Choroid plexus epithelial cell (primary cell): Measurements from ENCODE around the gene JMJD6.

Experiments
- DNase-seq: peaks from one replicate; pipeline ENCODE4 v3.0.0-alpha.2; 2010; ENCODE audit warnings: low read depth
- H3K4me3 ChIP-seq: 2 replicates; pipeline ENCODE4 v1.5.1; 2011; ENCODE audit warnings: low read depth, mild to moderate bottlenecking, control low read depth, low read length, moderate library complexity
- CTCF ChIP-seq: conservative IDR thresholded peaks from 2 replicates; pipeline ENCODE4 v1.5.1; 2011; ENCODE audit warnings: low read depth, mild to moderate bottlenecking, control low read depth, inconsistent platforms, low read length, moderate library complexity

JMJD6 gene

DNA sequence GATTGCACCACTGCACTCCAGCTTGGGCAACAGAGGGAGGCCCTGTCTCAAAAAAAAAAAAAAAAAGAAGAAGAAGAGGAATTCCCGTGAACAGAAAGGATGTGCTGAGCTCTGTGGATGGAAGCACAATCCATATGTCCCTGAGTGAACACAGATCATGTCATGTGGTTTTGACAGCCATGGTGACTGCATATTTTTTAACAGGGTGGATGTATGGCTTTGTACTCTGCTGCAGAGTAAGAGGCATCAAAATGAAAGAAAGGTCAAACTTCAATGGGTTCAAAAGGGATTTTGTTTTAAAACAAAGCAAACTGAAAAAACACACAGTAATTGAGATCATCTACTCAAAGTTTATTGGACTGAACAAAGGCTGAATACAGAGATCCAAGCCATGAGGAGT is 47.2 kb downstream of the JMJD6 start:
- TF ChIP-seq CTCF, result no peak
- no peak overlapping the region for H3K4me3 ChIP-seq
- DNase-seq, result no peak

DNA sequence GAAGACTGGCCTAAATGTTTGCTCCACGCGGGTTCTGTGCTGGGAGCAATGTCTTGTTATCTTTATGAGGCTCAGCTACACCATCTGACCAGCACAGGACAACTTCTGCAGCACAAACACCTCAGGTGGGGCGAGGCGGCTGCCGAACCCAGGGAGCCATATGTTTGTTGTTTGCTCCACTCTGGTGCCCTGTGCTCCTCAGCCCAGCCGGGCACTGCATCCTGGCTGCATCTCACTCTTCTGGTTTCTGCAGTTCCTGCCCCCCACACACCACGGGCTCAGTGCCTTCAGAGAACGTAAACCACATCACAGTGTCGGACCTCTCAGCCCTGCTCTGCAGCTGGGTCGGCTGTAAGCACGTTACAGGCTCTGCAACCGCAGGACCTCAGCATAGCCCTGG is 48.1 kb downstream of the JMJD6 start:
- no peak for TF ChIP-seq CTCF
- H3K4me3 ChIP-seq, result no peak overlapping the region
- no peak for DNase-seq

DNA sequence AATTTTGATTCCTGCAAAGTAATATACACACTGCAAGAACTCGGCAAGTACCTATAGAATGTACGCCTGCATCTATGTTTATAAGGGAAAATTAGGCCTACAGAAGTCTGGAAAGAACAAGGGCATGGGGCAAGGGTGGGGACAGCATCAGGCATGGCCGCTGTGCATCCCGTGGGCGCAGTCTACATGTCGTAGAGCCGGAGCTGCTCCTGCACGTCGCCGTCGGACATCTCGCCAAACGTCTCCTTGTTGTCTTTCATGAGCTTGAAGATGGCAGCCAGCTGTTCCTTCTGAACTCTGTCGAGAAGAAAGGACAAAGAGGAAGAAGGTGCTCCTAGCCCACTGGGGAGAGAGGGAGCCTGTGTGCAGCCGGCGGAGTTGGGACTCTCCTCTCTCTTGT is 49.0 kb downstream of the JMJD6 start:
- no peak for TF ChIP-seq CTCF
- H3K4me3 ChIP-seq, result no peak overlapping the region
- no peak for DNase-seq

DNA sequence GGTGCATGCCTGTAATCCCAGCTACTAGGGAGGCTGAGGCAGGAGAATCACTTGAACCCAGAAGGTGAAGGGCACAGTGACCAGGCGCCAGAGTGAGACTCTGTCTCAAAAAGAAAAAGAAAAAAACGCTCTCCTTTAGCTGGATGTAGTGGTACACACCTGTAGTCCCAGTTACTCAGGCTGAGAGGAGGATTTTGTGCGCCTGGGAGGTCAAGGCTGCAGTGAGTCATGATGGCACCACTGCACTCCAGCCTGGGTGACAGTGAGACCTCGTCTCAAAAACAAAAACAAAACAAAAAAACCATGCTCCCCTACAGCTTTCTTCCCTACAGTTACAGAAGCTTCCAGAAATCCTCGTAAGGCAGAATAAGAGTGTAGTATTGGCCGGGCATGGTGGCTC is 49.8 kb downstream of the JMJD6 start:
- no peak for TF ChIP-seq CTCF
- no peak overlapping the region for H3K4me3 ChIP-seq
- no peak for DNase-seq

- DNase-seq, result no peak
- TF ChIP-seq CTCF, result no peak
- H3K4me3 ChIP-seq, result no peak overlapping the region
Observed at GRCh38 chr17:76675648-76676047, 50.8 kb downstream of the JMJD6 start.

DNA sequence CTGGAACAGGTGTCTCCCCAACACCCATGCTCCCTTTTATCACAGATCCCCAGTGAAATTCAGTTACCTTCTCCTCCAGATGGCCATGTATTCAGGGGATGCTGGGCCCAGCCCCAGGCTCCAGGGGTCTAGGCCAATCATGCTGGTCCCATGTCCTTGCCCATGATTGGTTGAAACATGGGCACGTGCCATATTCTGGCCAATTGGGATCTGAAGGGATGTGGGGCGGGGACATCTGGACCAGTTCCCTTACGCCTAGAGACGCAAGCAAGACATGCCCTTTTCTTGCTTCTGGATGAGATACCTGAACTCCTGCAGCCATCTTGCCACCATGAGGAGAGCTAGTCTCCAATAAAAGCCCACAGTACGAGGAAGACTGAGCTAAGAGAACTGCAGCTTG is 51.8 kb downstream of the JMJD6 start:
- H3K4me3 ChIP-seq, result no peak overlapping the region
- no peak for TF ChIP-seq CTCF

GRCh38 chr17:76673729-76674128 is 52.7 kb downstream of the JMJD6 start:
- TF ChIP-seq CTCF, result no peak
- DNase-seq, result no peak
- H3K4me3 ChIP-seq, result no peak overlapping the region

More for the DNA sequence above, 51.8 kb downstream of the JMJD6 start:
- no peak for DNase-seq
